ENCODE measurements around the gene CHCHD3. TPM values are rescaled to one million over a fixed set of nuclear protein-coding genes. Genes with fewer than 3 reads are reported as not detected.

The CHCHD3 gene
- total and polyA plus RNA-seq, 4 donors: 20.1 to 78.0 (median 46.9) TPM

GRCh38 chr7:133016604-133017003 lies 65.3 kb downstream of the CHCHD3 start:
- TF ChIP-seq CTCF (IDR thresholded peaks at IDR 0.05; ENCODE audit: control extremely low read depth, extremely low read depth): no peak
- WGBS, 2 donors: 63 to 66% methylated on average over 4 of the region's 4 CpGs
- H3K27me3 ChIP-seq (ENCODE audit: control insufficient read depth in 3 of 3, insufficient read depth in 3 of 3, low read length in 2 of 3): no peaks in the 10 kb centered on the region
- H3K9me3 ChIP-seq (ENCODE audit: control insufficient read depth in 4 of 4, insufficient read depth in 3 of 4, low read length in 3 of 4): no peaks in the 10 kb centered on the region
- DNase-seq (no peak), ATAC-seq (ENCODE audit: insufficient read depth, low FRiP score) (no peak)
- H3K4me3 ChIP-seq: no peak overlapping the region
- H3K9ac ChIP-seq (ENCODE audit: insufficient read depth in 1 of 2, low read length in 2 of 2): no peak overlapping the region
- no peak overlapping the region for H3K27ac ChIP-seq (ENCODE audit: low read depth in 1 of 2, low read length in 1 of 2)
- H3K4me1 ChIP-seq (ENCODE audit: control insufficient read depth in 5 of 5, insufficient read depth in 5 of 5, low read length in 5 of 5): peaks cover 0 to 6% (median 0%) of the 10 kb centered on the region in 5 donors
- H3K36me3 ChIP-seq (ENCODE audit: control insufficient read depth in 4 of 4, insufficient read depth in 4 of 4, low read length in 4 of 4): no peaks in the 10 kb centered on the region

- H3K27ac ChIP-seq (ENCODE audit: low read depth in 1 of 2, low read length in 1 of 2): no peak overlapping the region
Observed at GRCh38 chr7:133015888-133016287, 66.0 kb downstream of the CHCHD3 start.

GRCh38 chr7:133011746-133012145 lies 70.1 kb downstream of the CHCHD3 start:
- 89 to 93% methylated on average over 5 of the region's 5 CpGs for WGBS, 2 donors
- no peak for TF ChIP-seq CTCF (IDR thresholded peaks at IDR 0.05; ENCODE audit: control extremely low read depth, extremely low read depth)

More at GRCh38 chr7:133015888-133016287, 66.0 kb downstream of the CHCHD3 start:
- H3K4me1 ChIP-seq (ENCODE audit: control insufficient read depth in 5 of 5, insufficient read depth in 5 of 5, low read length in 5 of 5): peaks cover 0 to 9% (median 0%) of the 10 kb centered on the region in 5 donors
- no peak for DNase-seq
- H3K27me3 ChIP-seq (ENCODE audit: control insufficient read depth in 3 of 3, insufficient read depth in 3 of 3, low read length in 2 of 3): no peaks in the 10 kb centered on the region
- no peaks in the 10 kb centered on the region for H3K36me3 ChIP-seq (ENCODE audit: control insufficient read depth in 4 of 4, insufficient read depth in 4 of 4, low read length in 4 of 4)
- no peaks in the 10 kb centered on the region for H3K9me3 ChIP-seq (ENCODE audit: control insufficient read depth in 4 of 4, insufficient read depth in 3 of 4, low read length in 3 of 4)
- no peak for ATAC-seq (ENCODE audit: insufficient read depth, low FRiP score)
- no peak overlapping the region for H3K9ac ChIP-seq (ENCODE audit: insufficient read depth in 1 of 2, low read length in 2 of 2)
- no peak overlapping the region for H3K4me3 ChIP-seq
- TF ChIP-seq CTCF (IDR thresholded peaks at IDR 0.05; ENCODE audit: control extremely low read depth, extremely low read depth): no peak

More at GRCh38 chr7:133011746-133012145, 70.1 kb downstream of the CHCHD3 start:
- no peak for DNase-seq
- H3K27ac ChIP-seq (ENCODE audit: low read depth in 1 of 2, low read length in 1 of 2): no peak overlapping the region
- no peak for ATAC-seq (ENCODE audit: insufficient read depth, low FRiP score)
- no peak overlapping the region for H3K9ac ChIP-seq (ENCODE audit: insufficient read depth in 1 of 2, low read length in 2 of 2)
- H3K4me1 ChIP-seq (ENCODE audit: control insufficient read depth in 5 of 5, insufficient read depth in 5 of 5, low read length in 5 of 5): peaks cover 0 to 4% (median 0%) of the 10 kb centered on the region in 5 donors
- no peaks in the 10 kb centered on the region for H3K27me3 ChIP-seq (ENCODE audit: control insufficient read depth in 3 of 3, insufficient read depth in 3 of 3, low read length in 2 of 3)
- H3K36me3 ChIP-seq (ENCODE audit: control insufficient read depth in 4 of 4, insufficient read depth in 4 of 4, low read length in 4 of 4): no peaks in the 10 kb centered on the region
- no peak overlapping the region for H3K4me3 ChIP-seq
- H3K9me3 ChIP-seq (ENCODE audit: control insufficient read depth in 4 of 4, insufficient read depth in 3 of 4, low read length in 3 of 4): no peaks in the 10 kb centered on the region

Measured in lung (tissue), 12 donors.